GM21526 (cell line): ENCODE measurements around the gene CD300LG.
"Not testable (repeated sequence)": the region's sequence is repeated elsewhere in the genome, so short reads cannot be mapped to it uniquely, and the experiment has no call there.

Experiments
- ATAC-seq: cut with Tn5 transposase; IDR thresholded peaks from one replicate; pipeline ENCODE4 v1.9.1; 2021; ENCODE audit warnings: moderate library complexity; ENCODE audit not compliant: unreplicated experiment, low FRiP score

Gene CD300LG

DNA sequence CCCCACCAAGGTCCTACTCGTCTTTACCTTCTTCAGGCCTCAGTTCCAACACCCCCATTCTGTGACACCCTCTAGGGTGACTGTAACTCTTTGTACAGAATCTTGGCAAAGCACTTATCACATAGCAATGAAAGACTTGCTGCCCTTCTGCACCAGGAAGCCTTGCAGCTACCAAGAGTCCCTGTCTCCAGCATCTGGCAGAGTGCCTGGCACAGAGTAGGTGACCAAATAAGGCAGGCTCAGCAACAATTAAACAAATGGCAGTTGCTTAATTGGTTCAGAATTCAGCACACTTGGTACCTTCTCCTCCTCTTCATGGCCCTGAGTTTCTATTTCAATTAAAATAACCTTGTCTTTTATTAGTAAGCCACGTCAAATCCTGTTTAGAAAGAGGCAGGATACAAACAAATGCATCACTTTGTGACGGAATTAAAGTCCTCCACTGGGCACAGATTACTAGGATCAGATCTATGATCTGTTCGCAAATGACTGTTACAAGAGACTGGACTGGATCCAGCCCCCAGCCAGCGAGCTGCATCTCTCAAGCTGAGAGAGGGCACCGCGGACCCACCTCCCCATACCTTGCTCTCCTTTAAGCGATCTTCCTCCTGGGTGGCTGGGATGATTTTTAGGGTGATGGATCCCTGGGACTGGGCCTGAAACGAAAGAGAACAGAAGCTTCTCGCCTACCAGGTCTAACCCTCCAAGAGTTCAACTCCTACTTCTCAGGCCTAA is 23.5 kb upstream of the CD300LG start:
- ATAC-seq, result no peak

DNA sequence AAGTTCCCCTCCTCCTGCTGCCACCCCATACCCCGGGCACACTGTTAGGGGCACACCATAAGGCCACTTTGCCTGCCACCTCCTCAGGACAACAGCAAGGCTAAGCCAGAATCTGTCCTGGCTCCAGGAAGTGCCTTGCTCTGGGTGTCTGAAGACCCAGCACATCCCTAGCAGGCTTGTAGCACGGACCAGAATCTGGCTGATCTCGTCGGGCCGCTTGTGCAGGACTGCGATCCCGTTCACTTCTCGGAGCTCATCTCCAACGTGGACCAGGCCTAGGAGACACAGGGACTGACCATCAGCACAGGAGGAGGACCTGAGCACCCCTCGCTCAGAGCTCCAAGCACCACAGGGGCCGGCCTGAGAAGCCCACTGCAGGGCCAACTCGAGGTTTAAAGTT is 21.4 kb upstream of the CD300LG start:
- ATAC-seq, result no peak

DNA sequence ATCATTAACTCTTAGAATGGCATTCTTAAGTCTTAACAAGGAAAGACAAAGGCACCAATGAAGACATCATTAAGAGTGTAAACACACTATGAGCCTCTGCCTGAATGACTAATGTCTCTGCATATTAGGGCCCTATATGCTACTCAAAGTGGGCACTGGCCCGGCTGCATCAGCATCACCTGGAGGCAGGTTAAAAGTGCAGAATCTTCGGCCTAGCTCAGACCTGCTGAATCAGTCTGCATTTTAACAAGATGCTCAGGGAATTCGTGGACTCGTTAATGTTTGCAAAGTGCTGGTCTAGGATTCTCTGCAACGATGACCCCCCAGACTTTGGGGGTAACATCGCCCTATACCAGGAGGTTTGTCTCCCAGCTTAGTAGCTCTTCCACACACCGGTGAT is 20.8 kb upstream of the CD300LG start:
- no peak for ATAC-seq

DNA sequence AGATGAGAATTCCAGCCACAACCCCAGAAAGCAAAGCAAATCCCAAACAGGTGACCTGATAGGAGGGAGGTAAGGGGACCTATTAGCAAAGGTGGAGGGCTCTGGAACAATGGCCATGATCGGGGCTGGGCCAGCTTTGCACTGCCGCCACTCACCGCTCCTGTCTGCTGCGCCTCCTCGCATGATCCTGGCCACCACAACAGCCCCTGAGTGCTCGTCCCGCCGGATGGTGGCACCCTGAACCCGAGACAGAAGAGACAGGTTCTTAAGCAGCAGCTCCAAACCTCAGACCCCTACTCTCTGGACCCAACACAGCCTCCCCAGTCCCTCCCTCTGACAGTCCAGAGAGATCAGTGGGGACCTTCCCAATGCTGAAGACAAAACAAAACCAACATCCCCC is 19.4 kb upstream of the CD300LG start:
- ATAC-seq, result no peak

DNA sequence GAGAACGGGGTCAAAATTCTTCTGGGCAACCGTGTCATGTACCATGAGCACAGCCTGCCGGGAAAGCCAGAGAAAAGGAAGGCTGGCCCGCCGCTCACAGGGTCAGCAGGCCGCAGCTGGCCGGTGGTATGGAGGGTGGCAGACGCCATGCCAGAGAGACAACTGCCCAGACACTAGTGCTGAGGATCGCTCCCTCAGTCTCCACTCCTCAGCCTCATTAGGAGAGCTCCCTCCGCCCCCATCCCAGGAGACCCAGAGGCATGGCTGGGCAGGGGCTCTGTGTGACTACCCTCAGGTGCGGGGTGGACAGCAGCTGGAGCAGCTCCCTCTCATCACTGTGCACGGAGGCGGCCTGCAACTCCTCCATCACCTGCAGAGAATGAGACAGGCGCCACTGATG is 17.2 kb upstream of the CD300LG start:
- no peak for ATAC-seq

DNA sequence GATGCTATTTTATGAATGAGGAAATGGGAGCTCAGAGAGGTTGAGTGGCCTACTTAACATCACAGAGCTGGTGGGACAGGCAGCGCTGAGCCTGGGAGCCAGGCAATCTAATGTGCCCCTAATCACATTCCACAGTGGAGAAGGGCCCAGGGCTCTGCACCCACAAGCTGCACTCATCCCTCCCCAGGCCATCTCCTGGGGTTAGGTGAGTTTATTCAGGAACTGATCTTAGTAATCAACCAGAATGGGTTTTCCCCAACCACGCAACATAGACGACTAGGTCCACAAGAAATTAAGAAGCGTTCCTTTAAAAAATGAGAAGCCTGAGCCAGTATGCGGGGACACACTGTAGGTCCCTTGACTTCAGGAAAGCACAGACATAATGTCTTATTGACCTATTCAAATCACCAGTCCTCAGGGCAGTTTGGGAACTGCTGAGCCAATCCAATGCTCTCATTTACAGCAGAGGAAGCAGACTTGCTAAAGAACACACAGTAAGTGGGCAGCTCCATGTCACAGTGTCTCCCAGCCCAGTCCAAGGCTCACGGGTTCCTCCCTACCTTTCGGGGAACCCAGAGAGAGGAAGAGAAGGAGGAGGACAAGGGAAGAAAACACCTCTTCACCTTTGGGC is 16.4 kb upstream of the CD300LG start:
- no peak for ATAC-seq

DNA sequence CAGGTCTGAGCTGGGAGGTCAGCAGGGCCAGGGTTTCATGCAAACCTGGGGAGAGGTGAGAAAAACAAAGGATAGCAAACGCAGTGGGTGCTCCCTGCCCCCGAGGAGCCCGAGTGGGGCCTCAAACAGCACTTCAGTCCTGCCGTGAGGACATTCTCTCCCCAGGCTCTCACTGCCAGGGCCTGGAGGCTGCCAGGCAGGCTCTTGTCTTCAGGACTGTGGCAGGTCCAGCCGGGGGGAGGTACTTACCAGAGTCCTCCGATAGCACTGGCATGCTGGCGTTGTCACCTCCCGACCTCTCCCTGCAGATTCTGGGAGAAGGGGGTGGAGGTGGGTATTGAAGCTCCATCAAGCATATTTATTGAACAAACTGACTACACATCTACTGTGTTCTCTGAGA is 15.3 kb upstream of the CD300LG start:
- ATAC-seq, result no peak

DNA sequence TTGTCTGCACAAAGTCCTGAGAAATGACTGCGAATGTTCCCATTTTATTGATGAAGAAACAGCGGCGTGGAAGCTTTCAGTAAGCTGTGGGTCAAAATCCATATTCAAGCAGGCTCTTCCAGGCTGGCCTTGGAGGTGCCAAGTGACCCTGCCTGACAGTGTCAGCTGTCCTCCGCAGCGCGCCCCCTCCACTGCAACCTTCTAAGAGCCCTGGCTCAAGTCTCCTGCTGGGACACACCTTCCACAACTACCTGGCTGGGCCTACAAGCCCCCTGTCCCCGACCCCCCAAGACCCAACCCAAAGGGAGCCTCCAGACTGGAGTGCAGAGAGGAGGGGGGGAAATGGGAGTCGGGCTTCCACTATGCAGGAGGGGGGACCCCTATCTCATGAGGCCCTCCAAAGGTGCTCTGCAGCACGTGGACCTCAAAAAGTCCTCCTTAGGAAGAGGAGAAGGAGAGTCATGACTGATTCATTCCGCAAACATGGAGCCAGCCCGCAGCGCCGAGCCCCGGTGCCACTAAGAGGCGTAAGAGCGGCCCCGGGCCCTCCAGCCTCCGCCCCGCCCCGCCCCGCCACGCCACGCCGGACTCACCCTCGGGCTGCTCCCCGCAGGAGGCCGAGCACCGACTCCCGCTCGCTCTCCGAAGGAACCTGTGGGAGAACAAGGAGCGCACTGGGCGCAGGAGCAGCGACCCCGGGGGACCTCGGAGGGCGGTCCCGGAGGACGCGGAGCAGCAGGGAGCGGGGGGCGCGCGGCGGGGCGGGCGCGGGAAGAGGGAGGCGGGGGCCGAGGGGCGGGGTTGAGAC is 14.6 kb upstream of the CD300LG start:
- no peak for ATAC-seq

DNA sequence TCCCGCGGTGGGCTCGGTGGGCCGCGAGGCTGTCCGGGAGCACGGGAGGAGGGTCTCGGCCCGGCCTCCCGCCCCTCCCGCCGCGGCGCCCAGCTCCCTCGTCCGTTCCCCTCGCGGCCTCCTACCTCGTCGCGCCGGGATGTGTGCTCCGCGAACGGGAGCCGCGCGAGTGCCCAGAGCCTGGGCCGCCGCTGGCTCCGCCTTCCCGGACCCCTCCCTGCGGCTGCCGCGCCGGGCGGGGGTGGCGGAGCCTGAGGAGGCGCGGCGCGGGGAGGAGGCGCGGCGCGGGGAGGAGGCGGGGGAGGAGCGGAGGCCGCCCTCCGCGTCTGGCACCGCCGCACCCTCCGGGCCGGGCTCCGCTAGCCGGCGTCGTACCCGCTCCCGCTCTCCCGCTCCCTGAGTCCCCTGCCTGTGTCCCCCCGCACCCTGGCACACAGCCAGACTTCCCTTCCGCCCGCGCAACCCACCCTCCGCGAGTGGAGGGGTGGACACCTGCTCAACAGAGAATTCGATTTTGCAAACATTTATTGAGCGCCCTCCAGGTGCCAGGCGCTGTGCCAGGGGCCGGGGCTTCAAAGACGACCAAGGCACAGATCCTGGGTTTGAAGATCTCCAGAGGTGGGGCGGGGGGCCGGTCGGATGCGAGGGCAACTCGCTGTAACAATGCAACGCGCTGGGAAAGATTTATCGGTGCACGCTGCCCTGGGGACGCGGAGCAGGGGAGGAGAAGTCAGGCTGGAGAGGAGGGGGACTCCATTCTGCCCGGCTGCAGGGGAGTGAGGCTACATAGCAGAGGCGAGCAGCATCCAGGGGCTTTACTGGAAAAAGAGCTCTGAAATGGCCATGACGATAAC is 13.8 kb upstream of the CD300LG start, which contains the start of gene MPP3:
Gene MPP3 (minus strand): TSS at position 171 of the 854 bp plus-strand sequence. CDS start 1,240 bp downstream, outside the sequence.
- no peak for ATAC-seq

DNA sequence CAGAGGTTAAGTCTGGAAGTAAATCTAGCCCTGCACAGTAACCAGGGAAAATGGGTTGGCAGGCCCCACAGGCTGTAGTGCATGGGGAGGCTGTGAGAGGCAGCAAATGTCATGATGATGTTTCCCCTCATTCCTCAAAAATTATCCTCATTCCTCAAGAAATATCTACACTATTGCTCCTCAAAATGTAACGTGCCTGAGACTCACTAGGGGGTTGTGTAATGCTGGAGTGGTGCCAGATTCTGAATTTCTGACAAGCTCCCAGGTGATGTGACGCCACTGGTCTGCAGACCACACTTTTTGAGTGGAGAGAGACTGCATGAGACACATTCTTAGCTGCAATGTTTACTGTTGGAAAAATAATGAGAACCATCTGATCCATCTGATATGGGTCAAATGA is 12.9 kb upstream of the CD300LG start:
- no peak for ATAC-seq

DNA sequence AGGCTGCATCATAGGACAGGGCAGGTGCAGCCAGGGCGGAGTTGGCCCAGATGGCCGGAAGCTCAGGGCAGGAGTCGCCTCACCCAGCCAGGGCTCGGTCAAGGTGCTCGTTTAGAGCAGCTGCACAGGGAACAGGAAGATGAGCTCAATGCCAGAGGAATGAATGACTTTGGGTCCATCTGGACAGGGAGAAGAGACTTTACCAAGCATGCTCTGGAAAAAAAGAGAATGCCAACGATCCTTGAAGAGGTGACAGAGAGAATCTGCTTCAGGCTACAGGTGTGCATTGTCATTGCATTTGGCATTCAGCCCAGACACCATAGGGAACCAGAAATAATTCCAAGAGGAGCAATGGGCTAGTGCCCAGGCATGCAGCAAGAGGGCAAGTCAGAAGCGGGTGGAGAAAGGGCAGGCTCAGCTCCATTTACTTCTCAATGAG is 7.3 kb upstream of the CD300LG start:
- ATAC-seq, result no peak

DNA sequence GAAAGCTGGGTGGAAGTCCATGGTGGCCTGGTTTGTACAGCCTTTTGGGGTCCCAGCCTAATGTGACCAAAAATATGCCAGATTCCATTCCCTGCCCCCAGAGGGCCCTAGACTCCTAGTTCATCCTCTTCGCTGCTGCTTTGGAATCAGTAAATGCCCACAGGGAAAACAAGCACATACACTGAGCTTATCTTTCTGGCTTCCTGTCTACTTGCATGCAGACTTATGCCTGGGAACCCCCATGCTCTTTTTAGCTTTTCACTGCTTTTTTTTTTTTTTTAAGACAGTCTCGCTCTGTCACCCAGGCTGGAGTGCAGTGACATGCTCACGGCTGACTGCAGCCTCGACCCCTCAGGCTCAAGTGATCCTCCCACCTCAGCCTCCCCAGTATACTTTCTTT is 6.2 kb upstream of the CD300LG start:
- no peak for ATAC-seq

DNA sequence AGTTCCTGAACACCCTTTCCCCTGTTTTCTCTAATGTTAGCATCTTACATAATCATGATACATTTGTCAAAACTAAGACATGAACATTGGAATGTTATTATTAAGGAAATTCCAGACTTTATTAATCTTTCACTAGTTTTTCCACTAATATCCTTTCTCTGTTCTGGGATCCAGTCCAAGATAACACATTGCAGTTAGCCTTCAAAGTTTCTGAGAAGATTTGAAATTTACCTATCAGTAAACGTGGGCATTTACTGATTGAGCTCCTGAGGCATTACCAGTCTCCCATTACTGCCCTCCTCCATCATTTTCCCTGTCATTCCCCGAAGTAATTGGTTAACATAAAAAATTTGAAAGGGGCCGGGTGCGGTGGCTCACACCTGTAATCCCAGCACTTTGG is 5.7 kb upstream of the CD300LG start:
- no peak for ATAC-seq

DNA sequence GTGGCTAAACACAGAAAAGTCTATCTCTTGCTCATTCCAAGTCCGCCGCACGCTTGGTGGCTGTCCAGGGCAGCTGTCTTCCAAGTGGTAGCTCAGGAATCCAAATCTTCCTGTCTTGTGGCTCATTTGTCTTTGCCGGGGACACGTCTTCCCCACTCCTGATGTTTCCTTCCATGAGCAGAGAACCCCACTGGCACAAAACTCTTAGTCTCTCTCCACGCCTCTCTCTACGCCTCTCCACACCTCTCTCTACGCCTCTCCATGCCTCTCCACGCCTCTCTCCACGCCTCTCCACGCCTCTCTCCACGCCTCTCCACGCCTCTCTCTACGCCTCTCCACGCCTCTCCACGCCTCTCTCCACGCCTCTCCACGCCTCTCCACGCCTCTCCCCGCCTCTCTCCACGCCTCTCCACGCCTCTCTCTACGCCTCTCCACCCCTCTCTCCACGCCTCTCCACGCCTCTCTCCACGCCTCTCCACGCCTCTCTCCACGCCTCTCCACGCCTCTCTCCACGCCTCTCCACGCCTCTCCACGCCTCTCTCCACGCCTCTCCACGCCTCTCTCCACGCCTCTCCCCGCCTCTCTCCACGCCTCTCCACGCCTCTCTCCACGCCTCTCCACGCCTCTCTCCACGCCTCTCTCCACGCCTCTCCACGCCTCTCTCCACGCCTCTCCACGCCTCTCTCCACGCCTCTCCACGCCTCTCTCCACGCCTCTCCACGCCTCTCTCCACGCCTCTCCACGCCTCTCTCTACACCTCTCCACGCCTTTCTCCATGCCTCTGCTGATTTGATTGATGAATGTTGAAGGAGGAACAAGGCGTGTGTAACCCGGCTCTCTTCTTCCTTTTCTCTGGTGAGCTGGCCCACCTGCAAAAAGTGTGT is 4.6 kb upstream of the CD300LG start:
- not testable (repeated sequence) for ATAC-seq

DNA sequence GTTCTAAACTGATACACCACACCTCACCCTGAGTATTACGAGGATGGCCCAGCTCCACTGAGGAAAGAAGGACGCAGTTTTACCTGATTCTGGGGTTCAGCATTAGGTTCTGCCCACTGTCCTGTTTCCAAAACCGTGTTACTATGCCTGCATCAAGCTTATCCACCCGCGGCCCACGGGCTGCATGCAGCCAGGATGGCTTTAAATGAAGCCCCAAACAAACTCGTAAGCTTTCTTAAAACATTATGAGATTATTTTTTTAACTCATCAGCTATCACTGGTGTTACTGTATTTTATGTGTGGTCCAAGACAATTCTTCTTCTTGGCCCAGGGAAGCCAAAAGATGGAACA is 4.0 kb upstream of the CD300LG start:
- no peak for ATAC-seq

DNA sequence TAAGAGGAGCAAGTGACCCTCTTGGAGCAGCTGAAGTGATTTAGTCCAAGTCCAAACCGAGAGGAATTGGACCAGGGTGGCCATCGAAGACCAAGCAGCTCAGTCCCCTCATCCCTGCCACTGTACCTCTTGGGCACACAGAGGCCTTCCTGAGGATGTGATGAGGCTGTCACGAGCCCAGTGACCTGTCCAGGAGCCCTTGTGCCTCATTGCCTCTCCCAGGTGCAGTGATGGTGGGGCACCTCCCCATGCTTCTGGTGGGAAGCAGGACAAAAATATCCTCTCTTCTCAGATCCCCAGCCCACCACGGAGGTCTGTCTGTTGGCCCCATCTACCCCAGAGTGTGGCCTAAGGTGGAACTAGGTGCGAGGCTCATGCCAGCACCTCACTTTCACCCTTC is 2.7 kb upstream of the CD300LG start:
- no peak for ATAC-seq

DNA sequence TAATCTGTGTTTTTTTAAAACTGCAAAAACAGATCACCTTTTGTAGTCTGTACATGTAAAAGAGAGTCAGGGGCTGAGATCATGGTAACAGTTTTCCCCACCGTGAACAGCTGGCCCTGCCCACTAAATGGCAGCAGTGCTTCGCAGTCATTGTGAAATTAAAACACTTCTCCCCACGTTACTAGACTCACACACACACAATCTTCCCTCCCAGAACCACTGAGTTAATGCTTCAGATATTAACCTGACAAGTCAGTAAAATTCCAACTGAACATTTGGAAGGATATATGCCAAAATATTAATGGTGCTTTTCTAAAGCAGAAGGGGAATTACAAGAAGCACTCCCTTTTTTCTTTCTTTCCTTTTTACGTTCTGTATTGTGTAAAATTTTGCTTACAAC is 1.2 kb upstream of the CD300LG start:
- ATAC-seq, result no peak

DNA sequence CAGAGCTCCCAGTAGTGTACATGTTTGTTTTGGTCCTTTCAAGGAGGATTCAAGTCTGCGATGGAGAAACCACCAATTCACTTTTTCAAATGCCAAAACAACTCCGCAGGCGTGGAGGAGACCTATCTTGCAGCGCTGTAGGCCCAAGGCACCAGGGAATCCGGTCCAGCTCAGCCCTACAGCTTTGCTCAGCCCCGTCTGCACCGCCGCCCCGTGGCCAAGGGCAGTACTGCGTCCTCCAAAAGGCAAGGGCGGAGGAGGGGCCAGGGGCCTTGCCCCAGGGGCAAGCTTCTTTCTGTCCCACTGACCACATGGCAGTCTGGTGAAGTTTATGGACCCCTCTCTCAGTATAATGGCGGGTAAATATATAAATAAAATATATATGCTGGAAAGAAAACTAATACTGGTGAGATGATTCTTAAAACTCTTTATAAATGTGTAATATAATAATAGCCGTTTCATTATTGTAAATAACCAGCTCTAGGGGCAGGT is 709 bp upstream of the CD300LG start:
- ATAC-seq, result no peak

DNA sequence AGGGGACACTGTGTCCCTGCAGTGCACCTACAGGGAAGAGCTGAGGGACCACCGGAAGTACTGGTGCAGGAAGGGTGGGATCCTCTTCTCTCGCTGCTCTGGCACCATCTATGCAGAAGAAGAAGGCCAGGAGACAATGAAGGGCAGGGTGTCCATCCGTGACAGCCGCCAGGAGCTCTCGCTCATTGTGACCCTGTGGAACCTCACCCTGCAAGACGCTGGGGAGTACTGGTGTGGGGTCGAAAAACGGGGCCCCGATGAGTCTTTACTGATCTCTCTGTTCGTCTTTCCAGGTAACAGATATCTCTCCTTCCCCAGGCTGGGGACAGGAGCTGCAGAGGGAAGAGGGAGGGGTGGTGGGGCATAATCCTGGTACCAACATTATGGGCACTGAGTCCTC is 1.6 kb downstream of the CD300LG start:
- ATAC-seq, result no peak

DNA sequence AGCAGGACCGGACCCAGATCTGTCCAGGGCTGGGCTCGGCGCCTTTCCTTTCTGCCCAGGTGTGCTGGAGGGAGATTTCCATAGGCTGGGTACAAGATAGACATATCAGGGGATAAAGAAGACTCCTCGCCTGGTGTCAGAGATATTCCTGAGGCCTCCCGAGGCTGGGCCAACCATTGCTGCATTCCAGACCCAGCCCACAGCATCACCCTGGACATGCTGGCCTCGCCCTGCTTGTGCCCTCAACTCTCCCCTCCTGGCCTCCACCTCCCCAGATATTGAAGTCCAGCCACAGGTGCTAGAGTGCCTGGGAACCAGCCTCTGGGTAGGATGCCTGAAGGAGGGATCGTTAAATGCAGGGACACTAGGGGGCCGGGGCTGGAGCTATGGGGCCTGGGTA is 2.1 kb downstream of the CD300LG start:
- no peak for ATAC-seq
